GM12864 (cell line): Measurements from ENCODE around the gene UBL3.

Experiments used
- DNase-seq: peaks from one replicate; pipeline ENCODE4 v3.0.0-alpha.2; 2011; ENCODE audit warnings: low read depth
- H3K4me3 ChIP-seq: 2 replicates; pipeline ENCODE4 v1.5.1; 2011; ENCODE audit warnings: mild to moderate bottlenecking, low read depth, low read length, control low read depth
- CTCF ChIP-seq: IDR thresholded peaks from 2 replicates; pipeline ENCODE4 v1.5.1; 2011; ENCODE audit warnings: low read depth, mild to moderate bottlenecking, moderate library complexity, low read length, control low read depth, inconsistent platforms; ENCODE audit errors: missing control alignments

The UBL3 gene

GRCh38 chr13:29844441-29844840 is 6.0 kb downstream of the UBL3 start:
- no peak for TF ChIP-seq CTCF
- H3K4me3 ChIP-seq, result no peak overlapping the region
- DNase-seq, result no peak

- DNase-seq, result no peak
These were observed 9.8 kb downstream of the UBL3 start for GRCh38 chr13:29840585-29840984.

GRCh38 chr13:29835280-29836061 is 14.9 kb downstream of the UBL3 start:
- no peak for DNase-seq
- TF ChIP-seq CTCF, result no peak
- H3K4me3 ChIP-seq, result no peak overlapping the region

More at GRCh38 chr13:29840585-29840984, 9.8 kb downstream of the UBL3 start:
- H3K4me3 ChIP-seq, result no peak overlapping the region
- no peak for TF ChIP-seq CTCF

- no peak overlapping the region for H3K4me3 ChIP-seq
- no peak for TF ChIP-seq CTCF
- no peak for DNase-seq
These were observed 17.6 kb downstream of the UBL3 start for GRCh38 chr13:29832761-29833298.

GRCh38 chr13:29830000-29830399 is 20.4 kb downstream of the UBL3 start:
- no peak for DNase-seq
- TF ChIP-seq CTCF, result no peak
- no peak overlapping the region for H3K4me3 ChIP-seq

GRCh38 chr13:29819143-29819542 is 31.3 kb downstream of the UBL3 start:
- no peak for TF ChIP-seq CTCF
- no peak overlapping the region for H3K4me3 ChIP-seq
- DNase-seq, result no peak
